Sigmoid colon (tissue), 7 donors: ENCODE measurements around the gene PCMT1. TPM values are rescaled to one million over a fixed set of nuclear protein-coding genes. Genes with fewer than 3 reads are reported as not detected.
A peak's percentile ranks its signal among the peaks of the same experiment; 100 is the strongest.
"Not testable (repeated sequence)": the region's sequence is repeated elsewhere in the genome, so short reads cannot be mapped to it uniquely, and the experiment has no call there.

Source experiments
- DNase-seq: peaks from one replicate; pipeline ENCODE4 v3.0.0-alpha.2; 2019
- H3K27ac ChIP-seq, 4 donors: fragments of 200-600 bp; sonication (generic); one replicate each; pipeline ENCODE4 v1.5.1; 2016 to 2019; ENCODE audit warnings: mild to moderate bottlenecking in 1 of 4
- H3K27me3 ChIP-seq, 3 donors: fragments of 200-600 bp; sonication (generic); one replicate each; pipeline ENCODE4 v1.5.1; 2019; ENCODE audit warnings: mild to moderate bottlenecking in 1 of 3
- H3K36me3 ChIP-seq, 4 donors: fragments of 200-600 bp; sonication (generic); one replicate each; pipeline ENCODE4 v1.5.1; 2016 to 2019
- H3K4me1 ChIP-seq, 4 donors: fragments of 200-600 bp; sonication (generic); one replicate each; pipeline ENCODE4 v1.5.1; 2017 to 2019
- H3K4me3 ChIP-seq, 4 donors: fragments of 200-600 bp; sonication (generic); one replicate each; pipeline ENCODE4 v1.5.1; 2017 to 2019; ENCODE audit warnings: mild to moderate bottlenecking in 2 of 4, moderate library complexity in 1 of 4
- H3K9me3 ChIP-seq, 4 donors: fragments of 200-600 bp in 3 of 4; sonication (generic) in 3 of 4; one replicate each; pipeline versions ENCODE4 v1.5.1 to v1.6.1; 2013 to 2019
- CTCF ChIP-seq, 4 experiments: fragments of 450-650 bp in 3 of 4; fragments of 200-600 bp in 1 of 4; IDR thresholded peaks; one replicate each; pipeline ENCODE4 v1.5.1; 2016 to 2019; ENCODE audit warnings: antibody characterized with exemption in 4 of 4, mild to moderate bottlenecking in 3 of 4, moderate library complexity in 2 of 4
- EP300 ChIP-seq, 4 donors: sonication (generic); formaldehyde crosslinking; IDR thresholded peaks; one replicate each; pipeline ENCODE4 v1.6.1; 2017; ENCODE audit warnings: antibody characterized with exemption in 4 of 4
- POLR2A ChIP-seq, 2 donors: fragments of 450-650 bp; IDR thresholded peaks; one replicate each; pipeline ENCODE4 v1.6.1; 2016; ENCODE audit warnings: antibody characterized with exemption in 2 of 2, mild to moderate bottlenecking in 2 of 2, moderate library complexity in 2 of 2
- POLR2AphosphoS5 ChIP-seq, 4 donors: sonication (generic); formaldehyde crosslinking; IDR thresholded peaks; one replicate each; pipeline ENCODE4 v1.6.1; 2017; ENCODE audit warnings: antibody characterized with exemption in 4 of 4
- WGBS, 2 donors: extraction: QIAGEN DNeasy Blood & Tissue Kit; methylation state at CpG; one replicate each; pipeline ENCODE4 v1.1.7; 2013; 5-methylcytosine and 5-hydroxymethylcytosine counted together
- intact Hi-C: fragments of 100-400 bp; cut with DNase I; formaldehyde crosslinking; loops from one replicate; pipeline ENCODE4 v1.15.1; 2023
- polyA plus RNA-seq, 3 donors: library from polyadenylated mRNA; stranded (reverse); fragments of 200-250 nt; gene quantifications; one replicate each; pipeline ENCODE4 v1.2.3, GENCODE V29; 2013
- total RNA-seq, 4 donors: library from RNA; depleted of rRNA; stranded (reverse); fragments of >200 nt; gene quantifications; one replicate each; pipeline ENCODE4 v1.1.0, GENCODE V29; 2016
- donor health status: healthy with polysubstance abuse.
- donor health status: Bipolar disorder and iron deficiency.
- donor health status: healthy.

The PCMT1 gene
- total and polyA plus RNA-seq, 7 donors, result 33.0 to 117 (median 74.0) TPM

- Histone ChIP-seq H3K27ac (peak overlapping the region; percentile 91 to 94 (median 91)), H3K27me3 (no peaks in the 10 kb centered on the region), H3K9me3 (no peaks in the 10 kb centered on the region), H3K4me1 (peaks cover 0 to 42% (median 31%) of the 10 kb centered on the region in 4 donors), H3K36me3 (no peaks in the 10 kb centered on the region), H3K4me3 (peak overlapping the region; percentile 86 to 92 (median 88))
- 0 to 1% methylated on average over 25 of the region's 25 CpGs for WGBS, 2 donors
- peak; percentile 76 for DNase-seq
- TF ChIP-seq POLR2AphosphoS5 (IDR thresholded peaks at IDR 0.05) (no peak), CTCF (IDR thresholded peaks at IDR 0.05) (no peak), POLR2A (IDR thresholded peaks at IDR 0.05) (no peak)
- intact Hi-C loops, result no loop called here
Measured at GRCh38 chr6:149750136-149750609, 632 bp downstream of the PCMT1 start.

GRCh38 chr6:149751239-149751638 lies 1.7 kb downstream of the PCMT1 start:
- TF ChIP-seq EP300 (IDR thresholded peaks at IDR 0.05) (no peak), POLR2AphosphoS5 (IDR thresholded peaks at IDR 0.05) (no peak), CTCF (IDR thresholded peaks at IDR 0.05) (no peak)
- intact Hi-C loops, result no loop called here
- no peak for DNase-seq
- no peaks in the 10 kb centered on the region for H3K27me3 ChIP-seq
- no peaks in the 10 kb centered on the region for H3K9me3 ChIP-seq
- H3K36me3 ChIP-seq, result no peaks in the 10 kb centered on the region
- peaks cover 0 to 33% (median 24%) of the 10 kb centered on the region in 4 donors for H3K4me1 ChIP-seq
- H3K4me3 ChIP-seq, result no peak overlapping the region
- no peak overlapping the region for H3K27ac ChIP-seq
- 83 to 96% methylated on average over 8 of the region's 8 CpGs for WGBS, 2 donors

GRCh38 chr6:149751920-149752319 lies 2.4 kb downstream of the PCMT1 start:
- 98% methylated on average over 5 of the region's 5 CpGs for WGBS, 2 donors
- H3K4me3 ChIP-seq, DNase-seq, H3K36me3 ChIP-seq, H3K9me3 ChIP-seq, intact Hi-C loops, H3K27me3 ChIP-seq, H3K27ac ChIP-seq: not testable (repeated sequence)
- peaks cover 0 to 27% (median 22%) of the 10 kb centered on the region in 4 donors for H3K4me1 ChIP-seq

GRCh38 chr6:149752600-149753373 lies 3.2 kb downstream of the PCMT1 start:
- Histone ChIP-seq H3K9me3 (no peaks in the 10 kb centered on the region), H3K4me3 (no peak overlapping the region), H3K36me3 (no peaks in the 10 kb centered on the region), H3K27ac (no peak overlapping the region), H3K27me3 (no peaks in the 10 kb centered on the region), H3K4me1 (peaks cover 0 to 25% (median 21%) of the 10 kb centered on the region in 4 donors)
- WGBS, 2 donors, result 87 to 91% methylated on average over 4 of the region's 4 CpGs
- DNase-seq, result no peak
- no peak for TF ChIP-seq POLR2AphosphoS5 (IDR thresholded peaks at IDR 0.05)
- no peak for TF ChIP-seq POLR2A (IDR thresholded peaks at IDR 0.05)
- no peak for TF ChIP-seq CTCF (IDR thresholded peaks at IDR 0.05)
- no peak for TF ChIP-seq EP300 (IDR thresholded peaks at IDR 0.05)
- intact Hi-C loops, result no loop called here

GRCh38 chr6:149753374-149753637 lies 3.8 kb downstream of the PCMT1 start:
- H3K9me3 ChIP-seq, H3K27me3 ChIP-seq, intact Hi-C loops, H3K36me3 ChIP-seq, H3K4me3 ChIP-seq, DNase-seq, H3K27ac ChIP-seq: not testable (repeated sequence)
- 85 to 89% methylated on average over 3 of the region's 3 CpGs for WGBS, 2 donors
- H3K4me1 ChIP-seq, result peaks cover 0 to 25% (median 21%) of the 10 kb centered on the region in 4 donors

- H3K4me3 ChIP-seq, result no peak overlapping the region
- peaks cover 0 to 2% (median 0%) of the 10 kb centered on the region in 4 donors for H3K36me3 ChIP-seq
- intact Hi-C loops, result no loop called here
- H3K4me1 ChIP-seq, result peaks cover 0 to 24% (median 20%) of the 10 kb centered on the region in 4 donors
- 80 to 86% methylated on average over 4 of the region's 4 CpGs for WGBS, 2 donors
- no peak for TF ChIP-seq EP300 (IDR thresholded peaks at IDR 0.05)
- no peak for TF ChIP-seq POLR2A (IDR thresholded peaks at IDR 0.05)
- TF ChIP-seq POLR2AphosphoS5 (IDR thresholded peaks at IDR 0.05), result no peak
- TF ChIP-seq CTCF (IDR thresholded peaks at IDR 0.05), result no peak
- no peak overlapping the region for H3K27ac ChIP-seq
- no peaks in the 10 kb centered on the region for H3K9me3 ChIP-seq
- no peaks in the 10 kb centered on the region for H3K27me3 ChIP-seq
- DNase-seq, result no peak
Measured at GRCh38 chr6:149754548-149754947, 5.0 kb downstream of the PCMT1 start.
